Mucosa of descending colon (tissue), 3 donors: ENCODE measurements around the gene TNIP2. TPM values are rescaled to one million over a fixed set of nuclear protein-coding genes. Genes with fewer than 3 reads are reported as not detected.

Experiments
- ATAC-seq: fragments of 200-7000 bp; cut with Tn5 transposase; one replicate; pipeline ENCODE4 v1.9.1; 2020; ENCODE audit warnings: mild to moderate bottlenecking, moderate library complexity
- DNase-seq, 3 donors: peaks; one replicate each; pipeline ENCODE4 v3.0.0-alpha.2; 2020
- H3K36me3 ChIP-seq: fragments of 200-600 bp; one replicate; pipeline ENCODE4 v1.8.0; 2021; ENCODE audit warnings: low read depth, mild to moderate bottlenecking
- H3K4me1 ChIP-seq: fragments of 200-600 bp; one replicate; pipeline ENCODE4 v1.8.0; 2021; ENCODE audit warnings: low read depth, mild to moderate bottlenecking
- H3K4me3 ChIP-seq: fragments of 200-600 bp; one replicate; pipeline ENCODE4 v1.8.0; 2021; ENCODE audit warnings: mild to moderate bottlenecking
- H3K9me3 ChIP-seq: fragments of 200-600 bp; one replicate; pipeline ENCODE4 v1.8.0; 2021; ENCODE audit warnings: mild to moderate bottlenecking
- intact Hi-C, 2 donors: fragments of 100-400 bp; cut with DNase I in 1 of 2; cut with micrococcal nuclease in 1 of 2; formaldehyde crosslinking; loops; one replicate each; pipeline versions ENCODE4 v1.11.0 to v1.11.1; 2022; cut with DNase I, micrococcal nuclease
- total RNA-seq, 3 donors: library from RNA; stranded (reverse); fragmentation: NEBNext Ultra II Directional in 2 of 3; extraction: Animal tissue kit (Norgen Biotek cat#: 25700) in 2 of 3; gene quantifications; one replicate each; pipeline versions ENCODE4 v1.2.1 to v1.2.4, GENCODE V29; 2021 to 2023
- TF ChIP-seq, protein P1 (sequence below): fragments of 200-600 bp; IDR thresholded peaks from one replicate; pipeline ENCODE4 v1.8.0; 2022; ENCODE audit warnings: antibody characterized with exemption, mild to moderate bottlenecking
- donor health status: DM: no; HTN: no; CAD: no; lungs with moderate emphysema.
- donor health status: DM: no; HTN: no; CAD: no.
- donor health status: DM: no; HTN: yes; CAD: no.

TNIP2 gene
- total RNA-seq, 3 donors from 2014 or later: 50.3 to 51.5 (median 51.2) TPM

DNA sequence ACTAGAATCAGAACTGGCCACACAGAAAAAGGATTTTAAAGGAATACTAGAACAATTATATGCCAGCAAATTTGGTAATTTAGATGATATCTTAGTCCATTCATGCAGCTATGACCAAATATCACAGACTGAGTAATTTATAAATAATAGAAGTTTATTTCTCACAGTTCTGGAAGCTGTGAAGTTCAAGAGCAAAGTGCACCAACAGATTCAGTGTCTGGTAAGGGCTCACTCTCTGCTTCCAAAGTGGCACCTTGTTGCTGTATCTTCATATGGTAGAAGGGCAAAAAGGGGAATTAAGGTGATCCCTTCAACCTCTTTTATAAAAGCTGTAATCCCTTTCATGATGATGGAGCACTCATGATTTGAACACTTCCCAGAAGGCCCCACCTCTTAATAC lies 20.3 kb downstream of the TNIP2 start:
- H3K36me3 ChIP-seq: no peaks in the 10 kb centered on the region
- H3K9me3 ChIP-seq: no peaks in the 10 kb centered on the region
- H3K4me3 ChIP-seq: no peak overlapping the region
- ATAC-seq (no peak), DNase-seq (no peak)
- TF ChIP-seq, protein P1, sequence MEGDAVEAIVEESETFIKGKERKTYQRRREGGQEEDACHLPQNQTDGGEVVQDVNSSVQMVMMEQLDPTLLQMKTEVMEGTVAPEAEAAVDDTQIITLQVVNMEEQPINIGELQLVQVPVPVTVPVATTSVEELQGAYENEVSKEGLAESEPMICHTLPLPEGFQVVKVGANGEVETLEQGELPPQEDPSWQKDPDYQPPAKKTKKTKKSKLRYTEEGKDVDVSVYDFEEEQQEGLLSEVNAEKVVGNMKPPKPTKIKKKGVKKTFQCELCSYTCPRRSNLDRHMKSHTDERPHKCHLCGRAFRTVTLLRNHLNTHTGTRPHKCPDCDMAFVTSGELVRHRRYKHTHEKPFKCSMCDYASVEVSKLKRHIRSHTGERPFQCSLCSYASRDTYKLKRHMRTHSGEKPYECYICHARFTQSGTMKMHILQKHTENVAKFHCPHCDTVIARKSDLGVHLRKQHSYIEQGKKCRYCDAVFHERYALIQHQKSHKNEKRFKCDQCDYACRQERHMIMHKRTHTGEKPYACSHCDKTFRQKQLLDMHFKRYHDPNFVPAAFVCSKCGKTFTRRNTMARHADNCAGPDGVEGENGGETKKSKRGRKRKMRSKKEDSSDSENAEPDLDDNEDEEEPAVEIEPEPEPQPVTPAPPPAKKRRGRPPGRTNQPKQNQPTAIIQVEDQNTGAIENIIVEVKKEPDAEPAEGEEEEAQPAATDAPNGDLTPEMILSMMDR: no peak
- intact Hi-C loops: no loop called here
- no peaks in the 10 kb centered on the region for H3K4me1 ChIP-seq

DNA sequence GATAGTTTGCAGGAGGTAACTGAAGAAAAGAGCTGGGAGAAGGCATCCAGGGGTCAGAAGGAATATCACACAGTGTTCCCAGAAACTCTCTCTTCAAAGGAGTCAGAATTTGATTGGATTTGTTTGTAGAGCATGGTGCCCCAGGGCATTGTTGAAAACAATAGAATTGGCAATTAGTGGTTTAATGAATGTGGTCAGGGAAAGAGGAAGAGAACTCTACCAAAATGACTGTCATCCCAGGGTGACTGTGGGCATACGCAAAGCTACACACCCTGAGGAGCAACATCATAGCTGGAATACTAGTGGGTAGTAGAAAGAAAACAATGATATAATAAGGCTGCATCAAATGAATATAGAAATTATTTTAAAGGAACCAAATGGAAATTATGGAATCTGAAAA lies 21.5 kb downstream of the TNIP2 start:
- H3K36me3 ChIP-seq: no peaks in the 10 kb centered on the region
- intact Hi-C loops: no loop called here
- H3K4me3 ChIP-seq: no peak overlapping the region
- H3K9me3 ChIP-seq: no peaks in the 10 kb centered on the region
- no peaks in the 10 kb centered on the region for H3K4me1 ChIP-seq
- no peak for ATAC-seq
- no peak for DNase-seq
- TF ChIP-seq, protein P1: no peak

DNA sequence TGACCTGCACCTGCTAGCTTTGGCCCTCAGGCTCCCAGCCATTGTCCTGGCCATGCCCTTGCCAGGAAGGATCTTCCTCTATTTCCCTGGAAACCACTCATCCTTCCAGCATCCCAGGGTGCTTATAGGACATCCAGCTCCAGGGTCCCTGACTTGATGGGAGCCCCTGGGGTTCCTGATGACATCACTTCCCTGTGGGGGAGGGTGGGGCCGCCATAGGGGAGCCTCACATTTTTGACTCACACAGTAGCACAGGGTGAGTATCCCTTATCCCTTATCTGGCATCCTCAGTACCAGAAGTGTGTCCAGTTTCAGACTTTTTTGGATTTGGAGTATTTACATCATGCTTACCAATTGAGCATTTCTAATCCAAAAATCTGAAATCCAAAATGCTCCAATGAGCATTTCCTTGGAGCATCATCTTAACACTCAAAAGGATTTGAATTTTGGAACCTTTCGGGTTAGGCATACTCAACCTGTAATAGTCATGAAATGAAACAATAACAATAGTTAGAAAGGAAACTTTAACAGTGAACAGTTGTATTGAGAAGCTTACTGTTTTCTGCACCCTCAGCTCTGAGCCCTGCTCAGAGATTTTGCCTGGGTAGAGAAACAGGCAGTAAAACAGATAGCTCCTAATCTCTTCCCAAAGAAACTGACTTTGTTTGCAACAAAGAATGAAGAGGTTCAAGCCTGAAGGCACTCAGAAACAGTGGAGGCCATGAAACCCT lies 22.1 kb downstream of the TNIP2 start:
- H3K4me1 ChIP-seq: no peaks in the 10 kb centered on the region
- TF ChIP-seq, protein P1: no peak
- no peaks in the 10 kb centered on the region for H3K36me3 ChIP-seq
- no peak for DNase-seq
- no peak for ATAC-seq
- intact Hi-C loops: no loop called here
- no peaks in the 10 kb centered on the region for H3K9me3 ChIP-seq
- H3K4me3 ChIP-seq: no peak overlapping the region

DNA sequence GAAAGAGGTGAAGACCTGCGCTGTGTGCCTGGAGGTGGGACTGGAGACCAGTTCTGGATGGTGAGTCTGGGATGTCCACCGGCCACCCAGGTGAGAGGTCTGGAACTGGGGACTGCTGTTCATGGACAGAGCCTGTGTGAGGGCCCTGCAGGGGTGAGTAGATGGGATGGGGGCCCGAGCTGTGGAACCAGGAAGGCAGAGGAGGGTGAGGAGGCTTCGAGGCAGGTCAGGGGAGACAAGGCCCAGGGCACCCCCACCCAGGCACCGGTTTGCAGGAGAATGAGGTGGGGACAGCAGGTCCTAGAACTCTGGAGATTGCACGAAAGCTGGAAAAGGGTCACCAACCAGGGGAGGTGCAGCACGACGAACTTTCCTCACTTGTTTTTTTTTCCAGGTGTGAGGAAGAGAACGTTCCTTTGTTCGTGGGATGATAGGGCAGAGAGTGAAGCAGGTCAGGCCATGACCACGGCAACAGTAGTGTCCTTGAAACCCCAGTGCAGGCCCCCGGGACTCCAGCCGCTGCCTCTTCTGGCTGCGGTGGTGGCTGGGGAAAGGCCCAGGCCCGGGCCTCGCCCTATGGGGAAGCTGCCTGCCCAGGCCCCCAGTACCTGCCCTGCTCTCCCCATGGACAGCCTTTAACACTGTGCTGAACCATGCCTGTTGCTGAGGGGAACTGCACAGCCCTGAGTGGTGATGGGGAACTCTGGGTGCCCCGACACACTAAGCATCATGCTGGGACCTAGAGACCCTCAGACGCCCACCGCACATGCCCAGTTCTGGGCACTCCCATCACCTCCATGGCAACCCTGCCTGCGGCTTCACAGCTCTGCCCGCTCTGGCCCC lies 22.9 kb downstream of the TNIP2 start:
- H3K36me3 ChIP-seq: no peaks in the 10 kb centered on the region
- DNase-seq (no peak), ATAC-seq (peak; percentile 30)
- H3K9me3 ChIP-seq: no peaks in the 10 kb centered on the region
- intact Hi-C loops: no loop called here
- no peak overlapping the region for H3K4me3 ChIP-seq
- no peaks in the 10 kb centered on the region for H3K4me1 ChIP-seq
- TF ChIP-seq, protein P1: no peak

DNA sequence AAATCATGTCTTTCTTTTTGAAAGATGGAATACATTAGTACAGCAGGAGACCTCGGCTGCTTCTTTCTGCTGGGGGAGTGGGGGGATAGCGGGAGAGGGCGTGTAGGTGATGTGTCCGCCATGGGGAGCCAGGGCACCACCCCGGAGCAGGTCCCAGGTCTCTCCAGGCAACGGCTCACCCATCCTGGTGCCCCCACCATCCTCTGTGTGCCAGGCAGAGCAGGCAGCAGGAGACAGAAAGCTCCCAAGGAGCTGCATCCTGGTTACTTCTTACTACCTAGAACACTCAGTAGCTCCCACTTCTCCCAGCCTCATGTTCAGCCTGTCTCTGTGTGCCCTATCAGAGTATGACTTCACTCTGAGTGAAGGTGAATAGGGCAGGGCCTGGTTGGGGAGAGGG lies 23.6 kb downstream of the TNIP2 start:
- H3K36me3 ChIP-seq: no peaks in the 10 kb centered on the region
- H3K4me1 ChIP-seq: no peaks in the 10 kb centered on the region
- TF ChIP-seq, protein P1: no peak
- H3K4me3 ChIP-seq: no peak overlapping the region
- DNase-seq (no peak), ATAC-seq (no peak)
- intact Hi-C loops: no loop called here
- H3K9me3 ChIP-seq: no peaks in the 10 kb centered on the region
